Spleen (tissue), 11 donors: ENCODE measurements around the gene TSHZ2. TPM values are rescaled to one million over a fixed set of nuclear protein-coding genes. Genes with fewer than 3 reads are reported as not detected.

ENCODE experiments used
- DNase-seq: peaks from one replicate; pipeline ENCODE4 v3.0.0-alpha.2; 2020
- H3K27ac ChIP-seq, 8 donors: fragments of 200-600 bp; sonication (generic) in 7 of 8; 1 replicate in 4 of 8; 2 replicates in 4 of 8; pipeline versions ENCODE4 v1.5.0 to v1.8.0; 2016 to 2021; ENCODE audit warnings: inconsistent platforms in 4 of 8, mild to moderate bottlenecking in 4 of 8, moderate library complexity in 1 of 8
- H3K27me3 ChIP-seq, 7 donors: fragments of 200-600 bp; sonication (generic) in 6 of 7; replicated peaks in 1 of 7; 1 replicate in 4 of 7; 2 replicates in 3 of 7; pipeline versions ENCODE4 v1.5.0 to v1.8.0; 2016 to 2021; ENCODE audit warnings: inconsistent platforms in 3 of 7, mild to moderate bottlenecking in 1 of 7
- H3K36me3 ChIP-seq, 6 donors: fragments of 200-600 bp; sonication (generic) in 5 of 6; 1 replicate in 4 of 6; 2 replicates in 2 of 6; pipeline versions ENCODE4 v1.5.0 to v1.8.0; 2016 to 2021; ENCODE audit warnings: inconsistent platforms in 2 of 6
- H3K4me1 ChIP-seq, 6 donors: fragments of 200-600 bp; sonication (generic) in 5 of 6; 1 replicate in 3 of 6; 2 replicates in 3 of 6; pipeline versions ENCODE4 v1.5.0 to v1.8.0; 2016 to 2021; ENCODE audit warnings: inconsistent platforms in 3 of 6
- H3K4me3 ChIP-seq, 8 donors: fragments of 200-600 bp; sonication (generic) in 7 of 8; 1 replicate in 4 of 8; 2 replicates in 4 of 8; pipeline versions ENCODE4 v1.5.0 to v1.8.0; 2016 to 2021; ENCODE audit warnings: inconsistent platforms in 4 of 8, mild to moderate bottlenecking in 4 of 8, moderate library complexity in 2 of 8
- H3K9me3 ChIP-seq, 8 donors: fragments of 200-600 bp; sonication (generic) in 7 of 8; 1 replicate in 4 of 8; 2 replicates in 4 of 8; pipeline versions ENCODE4 v1.5.0 to v1.8.0; 2016 to 2021; ENCODE audit warnings: inconsistent platforms in 4 of 8
- POLR2A ChIP-seq, 3 donors: fragments of 450-650 bp; IDR thresholded peaks; one replicate each; pipeline ENCODE4 v1.5.1; 2017; ENCODE audit warnings: antibody characterized with exemption in 3 of 3, mild to moderate bottlenecking in 1 of 3
- POLR2AphosphoS5 ChIP-seq, 3 donors: sonication (generic); formaldehyde crosslinking; IDR thresholded peaks; one replicate each; pipeline ENCODE4 v1.5.1; 2017; ENCODE audit warnings: antibody characterized with exemption in 3 of 3
- whole genome bisulfite sequencing, 5 donors: extraction: QIAGEN DNeasy Blood & Tissue Kit in 3 of 5; methylation state at CpG; one replicate each; pipeline versions ENCODE4 v1.1.5 to v1.1.7; 2013 to 2018; 5-methylcytosine and 5-hydroxymethylcytosine counted together
- intact Hi-C: fragments of 100-400 bp; cut with DNase I; formaldehyde crosslinking; loops from one replicate; pipeline ENCODE4 v1.15.0; 2023; ENCODE audit warnings: low total_unique reads
- polyA plus RNA-seq, 3 donors: library from polyadenylated mRNA; stranded (reverse); fragments of 200-250 nt; gene quantifications; one replicate each; pipeline ENCODE4 v1.2.1, GENCODE V29; 2013
- total RNA-seq, 7 donors: library from RNA; depleted of rRNA in 3 of 7; stranded (reverse); fragments of >200 nt in 3 of 7; fragmentation: NEBNext Ultra II Directional in 4 of 7; extraction: Animal tissue kit (Norgen Biotek cat#: 25700) in 4 of 7; gene quantifications; one replicate each; pipeline versions ENCODE4 v1.1.0 to v1.2.1, GENCODE V29; 2016 to 2021
- TF ChIP-seq, protein P1 (sequence below), 11 experiments: fragments of 200-600 bp in 7 of 11; fragments of 450-650 bp in 4 of 11; sonication (generic) in 4 of 11; IDR thresholded peaks in 8 of 11; conservative IDR thresholded peaks in 3 of 11; 1 replicate in 7 of 11; 2 replicates in 4 of 11; pipeline versions ENCODE4 v1.4.0 to v1.8.0; 2016 to 2021; ENCODE audit warnings: antibody characterized with exemption in 11 of 11, inconsistent platforms in 4 of 11, mild to moderate bottlenecking in 1 of 11
- donor health status: healthy with polysubstance abuse.
- donor health status: DM: no; HTN: no; CAD: no; lungs with moderate emphysema.
- donor health status: DM: no; HTN: no; CAD: no.
- donor health status: Bipolar disorder and iron deficiency.
- donor health status: healthy.
- donor health status: DM: no; HTN: no; CAD: no.
- donor health status: DM: yes; HTN: yes; CAD: no.

Gene TSHZ2
- total and polyA plus RNA-seq, 10 donors: 0.86 to 19.2 (median 15.7) TPM

DNA sequence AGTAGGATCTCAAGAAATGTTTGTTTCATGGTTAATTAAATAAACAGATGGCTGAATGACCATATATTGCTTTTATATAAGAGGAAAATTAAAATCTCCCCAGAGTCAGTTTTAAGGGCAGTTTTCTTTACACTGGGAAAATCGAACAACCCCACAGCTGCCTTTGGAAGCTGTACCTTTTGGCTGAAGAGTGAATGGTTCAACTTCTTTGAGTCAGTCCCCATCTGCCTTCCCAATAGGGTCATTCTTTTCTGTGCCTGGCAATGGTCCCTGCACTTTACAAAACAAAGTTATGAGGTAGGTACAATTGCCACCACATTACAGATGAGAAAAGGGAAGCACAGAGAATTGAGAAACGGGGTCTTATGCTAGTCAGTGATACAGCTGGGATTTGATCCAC lies 39.5 kb downstream of the TSHZ2 start:
- DNase-seq: no peak
- peaks cover 0 to 17% (median 9%) of the 10 kb centered on the region in 8 donors for H3K9me3 ChIP-seq
- intact Hi-C loops: no loop called here
- TF ChIP-seq, protein P1, sequence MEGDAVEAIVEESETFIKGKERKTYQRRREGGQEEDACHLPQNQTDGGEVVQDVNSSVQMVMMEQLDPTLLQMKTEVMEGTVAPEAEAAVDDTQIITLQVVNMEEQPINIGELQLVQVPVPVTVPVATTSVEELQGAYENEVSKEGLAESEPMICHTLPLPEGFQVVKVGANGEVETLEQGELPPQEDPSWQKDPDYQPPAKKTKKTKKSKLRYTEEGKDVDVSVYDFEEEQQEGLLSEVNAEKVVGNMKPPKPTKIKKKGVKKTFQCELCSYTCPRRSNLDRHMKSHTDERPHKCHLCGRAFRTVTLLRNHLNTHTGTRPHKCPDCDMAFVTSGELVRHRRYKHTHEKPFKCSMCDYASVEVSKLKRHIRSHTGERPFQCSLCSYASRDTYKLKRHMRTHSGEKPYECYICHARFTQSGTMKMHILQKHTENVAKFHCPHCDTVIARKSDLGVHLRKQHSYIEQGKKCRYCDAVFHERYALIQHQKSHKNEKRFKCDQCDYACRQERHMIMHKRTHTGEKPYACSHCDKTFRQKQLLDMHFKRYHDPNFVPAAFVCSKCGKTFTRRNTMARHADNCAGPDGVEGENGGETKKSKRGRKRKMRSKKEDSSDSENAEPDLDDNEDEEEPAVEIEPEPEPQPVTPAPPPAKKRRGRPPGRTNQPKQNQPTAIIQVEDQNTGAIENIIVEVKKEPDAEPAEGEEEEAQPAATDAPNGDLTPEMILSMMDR (IDR thresholded peaks at IDR 0.05 in 8 of 11, conservative IDR thresholded peaks at IDR 0.05 in 3 of 11): no peak
- TF ChIP-seq POLR2A (IDR thresholded peaks at IDR 0.05) (no peak), POLR2AphosphoS5 (IDR thresholded peaks at IDR 0.05) (no peak)
- no peak overlapping the region for H3K4me3 ChIP-seq
- no peaks in the 10 kb centered on the region for H3K36me3 ChIP-seq
- no peaks in the 10 kb centered on the region for H3K4me1 ChIP-seq
- no peaks in the 10 kb centered on the region for H3K27me3 ChIP-seq
- no peak overlapping the region for H3K27ac ChIP-seq
- WGBS, 5 donors: 69 to 87% (median 78%) methylated on average over 2 of the region's 2 CpGs

DNA sequence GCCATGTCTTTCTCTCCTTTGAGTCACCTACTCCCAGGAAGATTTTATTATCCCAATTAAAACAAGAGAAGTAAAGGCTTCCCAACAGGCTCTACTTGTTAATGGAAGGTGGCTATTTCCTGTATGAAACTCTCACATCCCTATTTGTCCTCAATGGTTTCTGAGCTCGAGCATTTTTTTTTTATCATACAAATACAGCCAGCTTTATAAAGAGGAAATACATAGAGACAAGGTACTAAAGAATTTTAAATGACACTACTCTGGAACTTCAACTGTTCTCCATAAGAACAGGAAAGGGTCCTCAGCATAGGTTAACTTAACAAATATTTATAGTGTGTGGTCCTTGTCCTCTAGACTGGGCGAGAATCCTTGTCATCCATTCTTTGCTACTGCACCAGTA lies 41.0 kb downstream of the TSHZ2 start:
- Histone ChIP-seq H3K36me3 (no peaks in the 10 kb centered on the region), H3K4me3 (no peak overlapping the region), H3K9me3 (peaks cover 0 to 18% (median 9%) of the 10 kb centered on the region in 8 donors), H3K4me1 (no peaks in the 10 kb centered on the region), H3K27ac (no peak overlapping the region), H3K27me3 (no peaks in the 10 kb centered on the region)
- no peak for TF ChIP-seq POLR2AphosphoS5 (IDR thresholded peaks at IDR 0.05)
- TF ChIP-seq, protein P1 (IDR thresholded peaks at IDR 0.05 in 8 of 11, conservative IDR thresholded peaks at IDR 0.05 in 3 of 11): no peak
- no peak for TF ChIP-seq POLR2A (IDR thresholded peaks at IDR 0.05)
- WGBS, 5 donors: 65 to 74% (median 66%) methylated on average over 2 of the region's 2 CpGs
- no peak for DNase-seq
- intact Hi-C loops: no loop called here

DNA sequence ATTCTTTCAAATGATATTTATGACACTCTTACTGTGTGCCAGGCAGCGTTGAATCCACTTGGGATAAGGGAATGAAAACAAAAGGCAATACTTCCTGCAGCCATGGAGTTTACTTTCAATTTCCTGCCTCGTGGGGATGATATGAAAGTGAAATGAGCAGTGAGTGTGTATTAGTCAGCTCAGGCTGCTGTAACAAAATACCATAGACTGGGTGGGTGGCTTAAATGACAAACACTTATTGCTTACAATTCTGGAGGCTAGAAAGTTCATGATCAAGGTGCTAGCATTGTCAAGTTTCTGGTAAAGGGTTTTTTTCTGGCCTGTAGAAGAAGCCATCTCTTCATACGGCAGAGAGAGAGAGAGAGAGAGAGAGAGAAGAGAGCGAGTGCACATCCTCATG lies 41.7 kb downstream of the TSHZ2 start:
- no peaks in the 10 kb centered on the region for H3K4me1 ChIP-seq

DNA sequence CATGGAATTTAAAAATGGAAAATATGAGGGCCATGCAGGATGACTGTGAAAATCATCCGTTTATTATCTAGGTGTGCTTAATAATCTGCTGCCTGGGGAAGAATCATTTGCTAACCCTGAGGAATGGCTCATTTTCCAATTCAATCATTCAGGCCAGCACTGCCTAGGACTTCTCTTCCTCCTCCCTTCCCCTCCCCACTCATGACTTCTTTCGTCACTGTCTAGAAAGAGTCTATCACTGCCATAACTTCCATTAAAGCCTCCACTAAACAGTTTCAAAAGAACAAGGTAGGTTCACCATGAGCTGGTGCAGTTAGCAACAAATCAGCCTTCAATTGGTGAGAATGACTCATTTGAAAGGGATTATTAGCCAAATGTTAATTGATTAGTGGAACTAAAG lies 43.9 kb downstream of the TSHZ2 start:
- intact Hi-C loops: no loop called here
- Histone ChIP-seq H3K36me3 (no peaks in the 10 kb centered on the region), H3K27me3 (no peaks in the 10 kb centered on the region), H3K9me3 (peaks cover 0 to 18% (median 9%) of the 10 kb centered on the region in 8 donors), H3K4me1 (no peaks in the 10 kb centered on the region), H3K4me3 (no peak overlapping the region), H3K27ac (no peak overlapping the region)
- TF ChIP-seq POLR2A (IDR thresholded peaks at IDR 0.05) (no peak), POLR2AphosphoS5 (IDR thresholded peaks at IDR 0.05) (no peak)
- TF ChIP-seq, protein P1 (IDR thresholded peaks at IDR 0.05 in 8 of 11, conservative IDR thresholded peaks at IDR 0.05 in 3 of 11): no peak
- WGBS, 5 donors: 90 to 99% (median 91%) methylated on average over 2 of the region's 2 CpGs
- no peak for DNase-seq

More for the DNA sequence above, 41.7 kb downstream of the TSHZ2 start:
- Histone ChIP-seq H3K27me3 (no peaks in the 10 kb centered on the region), H3K4me3 (no peak overlapping the region), H3K9me3 (peaks cover 0 to 18% (median 9%) of the 10 kb centered on the region in 8 donors), H3K27ac (no peak overlapping the region), H3K36me3 (no peaks in the 10 kb centered on the region)
- WGBS, 5 donors: 42 to 66% (median 46%) methylated on average over 4 of the region's 4 CpGs
- TF ChIP-seq POLR2AphosphoS5 (IDR thresholded peaks at IDR 0.05): no peak
- TF ChIP-seq, protein P1 (IDR thresholded peaks at IDR 0.05 in 8 of 11, conservative IDR thresholded peaks at IDR 0.05 in 3 of 11): no peak
- no peak for TF ChIP-seq POLR2A (IDR thresholded peaks at IDR 0.05)
- no peak for DNase-seq
- intact Hi-C loops: no loop called here
